Fibroblast of skin of abdomen (primary cell): ENCODE data around the gene DENND1A.
"Not testable (repeated sequence)": the region's sequence is repeated elsewhere in the genome, so short reads cannot be mapped to it uniquely, and the experiment has no call there.

Source experiments
- DNase-seq: peaks from one replicate; pipeline ENCODE4 v3.0.0-alpha.2; 2013

The DENND1A gene

DNA sequence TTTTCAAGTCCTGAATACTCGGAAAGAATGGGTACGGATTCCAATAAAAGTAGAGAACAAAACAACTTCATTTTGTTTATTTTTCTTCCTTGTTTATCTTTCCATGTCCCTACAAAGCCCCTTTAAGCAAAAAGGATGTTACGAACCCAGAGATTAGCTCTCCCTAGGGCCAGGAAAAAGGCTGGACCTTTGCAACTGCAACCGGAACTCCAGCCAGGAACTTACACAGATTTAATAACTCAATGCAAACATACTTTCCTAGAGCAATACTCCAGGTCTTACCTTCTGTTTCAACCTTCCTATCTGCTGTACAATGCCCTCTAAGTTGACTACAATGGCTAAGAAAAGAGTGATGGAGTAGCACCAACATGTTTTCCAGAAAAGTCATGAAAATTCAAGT, 7.0 kb downstream of the DENND1A start:
- no peak for DNase-seq

DNA sequence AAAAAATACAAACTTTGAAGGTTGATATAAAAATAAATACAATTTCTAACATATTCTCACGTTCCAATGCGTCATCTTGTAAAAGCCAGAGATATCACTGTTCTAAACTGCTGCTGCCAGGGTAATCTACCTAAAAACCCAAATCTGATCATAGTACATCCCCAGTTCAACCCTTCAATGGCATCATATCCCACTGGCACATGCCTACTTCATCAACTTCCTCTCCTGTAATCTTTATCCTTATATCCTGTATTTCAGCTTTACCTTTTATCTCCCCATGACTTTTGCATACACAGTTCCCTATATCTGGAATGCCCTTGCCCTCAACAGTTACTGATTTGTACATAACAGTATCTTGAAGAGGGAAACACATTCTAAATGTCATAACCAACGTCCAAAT, 7.5 kb downstream of the DENND1A start:
- no peak for DNase-seq

GRCh38 chr9:123914517-123915196, 15.3 kb downstream of the DENND1A start:
- no peak for DNase-seq

DNA sequence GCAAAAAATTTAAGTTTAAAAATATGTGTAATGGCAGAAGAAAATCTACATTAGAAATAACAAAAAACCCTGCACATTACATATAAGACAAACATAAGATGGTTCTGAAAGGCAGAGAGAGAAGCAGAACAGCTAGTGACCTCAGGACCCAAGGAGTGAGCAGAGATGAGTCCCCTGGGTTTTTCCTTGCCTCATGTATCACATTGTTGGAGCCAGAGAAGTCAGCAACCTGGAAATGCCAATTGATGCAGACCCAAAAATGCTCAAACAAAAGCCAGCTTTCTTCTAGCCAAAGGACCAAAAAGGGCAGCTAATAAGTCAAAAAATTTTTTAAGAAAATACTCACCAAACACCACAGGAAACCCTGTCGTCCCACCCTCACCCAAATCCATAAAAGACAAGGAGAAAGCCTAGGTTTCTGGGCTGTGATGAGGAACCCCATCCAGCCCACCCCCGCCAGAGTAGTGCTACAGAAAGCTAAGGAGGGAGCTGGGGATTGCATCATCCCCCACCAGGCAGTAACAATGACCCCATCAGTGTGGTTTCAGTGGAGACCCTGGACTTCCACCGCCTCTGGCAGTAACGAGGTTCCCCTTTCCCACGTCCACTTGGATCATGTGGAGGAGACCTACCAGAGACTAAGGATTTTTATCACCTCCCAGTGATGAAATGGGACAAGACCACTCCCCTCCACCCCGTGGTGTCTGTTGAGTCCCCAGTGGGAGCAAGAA, 17.6 kb downstream of the DENND1A start:
- no peak for DNase-seq

GRCh38 chr9:123911024-123911423, 18.9 kb downstream of the DENND1A start:
- DNase-seq = no peak

DNA sequence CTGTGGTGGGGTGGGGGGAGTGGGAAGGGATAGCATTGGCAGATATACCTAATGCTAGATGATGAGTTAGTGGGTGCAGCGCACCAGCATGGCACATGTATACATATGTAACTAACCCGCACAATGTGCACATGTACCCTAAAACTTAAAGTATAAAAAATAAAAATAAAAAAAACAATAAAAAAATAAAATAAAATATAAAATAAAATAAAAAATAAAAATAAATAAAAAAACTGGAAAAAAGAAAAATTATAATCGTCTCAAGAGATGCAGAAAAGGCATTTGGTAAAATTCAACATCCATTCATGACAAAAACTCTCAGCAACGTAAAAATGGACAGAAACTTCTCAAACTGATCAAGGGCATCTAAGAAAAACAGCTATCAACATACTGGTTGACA, 20.7 kb downstream of the DENND1A start:
- not testable (repeated sequence) for DNase-seq

- not testable (repeated sequence) for DNase-seq
Measured at GRCh38 chr9:123903550-123903949, 26.4 kb downstream of the DENND1A start.

DNA sequence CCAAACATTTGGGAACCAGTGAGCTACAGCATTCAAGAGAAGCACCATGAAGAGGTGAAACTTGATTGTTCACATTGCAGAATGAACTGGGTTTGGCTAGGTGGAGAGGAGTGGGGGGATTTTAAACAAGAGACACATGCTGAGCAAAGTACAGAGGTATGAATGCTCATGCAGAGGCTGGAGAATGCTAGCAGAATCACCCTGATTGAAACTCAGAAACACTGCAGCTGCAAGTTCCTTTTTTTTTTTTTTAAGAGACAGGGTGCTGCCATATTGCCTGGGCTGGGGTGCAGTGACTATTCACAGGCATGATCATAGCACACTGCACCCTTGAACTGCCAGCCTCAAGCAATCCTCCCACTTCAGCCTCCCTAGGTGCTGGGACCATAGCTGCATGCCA, 35.1 kb downstream of the DENND1A start:
- DNase-seq = no peak

DNA sequence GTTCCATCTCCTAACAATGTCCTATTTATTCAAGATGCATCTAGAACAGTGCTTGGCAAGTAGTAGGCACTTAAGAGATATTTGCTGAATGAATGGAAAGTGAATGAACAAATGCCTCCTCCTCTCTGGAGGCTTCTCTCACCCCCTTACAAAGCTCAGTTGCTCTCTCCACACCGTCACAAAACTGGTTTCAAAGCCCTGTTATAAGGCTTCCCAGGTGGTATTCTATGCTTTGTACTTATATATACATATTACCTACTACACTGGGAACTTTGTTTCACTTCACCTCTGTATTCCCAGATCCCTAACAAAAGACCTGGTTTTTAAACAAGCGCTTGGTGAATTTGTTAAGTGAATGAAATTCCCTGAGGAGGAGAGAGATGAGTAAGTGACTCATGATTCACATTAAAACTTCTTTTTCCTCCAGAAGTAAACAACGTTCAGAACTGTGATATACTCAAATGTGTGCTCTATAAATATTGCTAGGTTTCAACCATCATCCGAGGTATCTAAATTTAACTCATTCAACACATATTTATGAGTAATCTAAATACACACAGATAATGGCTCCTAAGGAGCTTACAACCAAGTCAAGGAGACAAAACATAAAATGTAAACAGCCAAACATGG, 36.0 kb downstream of the DENND1A start:
- DNase-seq = peak; percentile 14

- no peak for DNase-seq
Measured at GRCh38 chr9:123893115-123893514, 36.8 kb downstream of the DENND1A start.

DNA sequence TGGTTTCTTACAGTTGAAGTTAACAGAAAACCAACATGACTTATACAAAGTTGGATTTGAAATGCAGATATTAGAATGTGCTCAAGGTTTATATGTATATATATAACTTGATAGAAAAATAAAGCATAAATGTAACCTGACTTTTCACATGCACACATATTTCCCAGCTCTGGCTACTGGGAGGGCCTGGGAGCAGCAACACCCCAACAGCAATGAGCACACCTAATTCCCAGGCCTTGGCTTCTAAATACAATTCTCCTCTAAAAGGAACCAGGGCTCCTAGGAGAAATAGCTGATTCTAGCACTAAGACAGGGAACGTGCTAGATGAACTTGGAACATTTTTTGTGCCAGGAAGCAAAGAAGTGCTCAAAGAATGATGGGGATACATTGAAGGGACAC, 42.1 kb downstream of the DENND1A start:
- DNase-seq = no peak

- DNase-seq = not testable (repeated sequence)
Measured at GRCh38 chr9:123885834-123886233, 44.1 kb downstream of the DENND1A start.

DNA sequence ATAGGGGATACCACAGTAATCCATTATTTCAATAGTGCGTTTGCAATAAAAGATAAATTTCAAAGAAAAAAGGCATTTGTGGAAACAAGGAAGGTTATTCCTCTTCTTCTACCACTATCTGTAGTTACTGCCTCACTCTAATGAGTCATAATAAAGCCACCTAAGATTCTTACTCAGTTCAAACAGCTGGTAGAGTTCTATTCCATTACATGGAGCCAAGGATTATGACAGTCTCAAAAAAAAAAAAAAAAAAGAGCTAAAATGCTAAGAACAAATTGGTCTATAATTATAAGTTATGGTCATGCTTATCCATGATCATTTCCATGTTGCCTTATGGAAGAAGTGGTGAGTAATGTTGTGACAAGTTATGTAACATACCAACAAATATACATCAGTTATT, 46.3 kb downstream of the DENND1A start:
- DNase-seq = no peak

GRCh38 chr9:123881604-123882003, 48.3 kb downstream of the DENND1A start:
- no peak for DNase-seq

DNA sequence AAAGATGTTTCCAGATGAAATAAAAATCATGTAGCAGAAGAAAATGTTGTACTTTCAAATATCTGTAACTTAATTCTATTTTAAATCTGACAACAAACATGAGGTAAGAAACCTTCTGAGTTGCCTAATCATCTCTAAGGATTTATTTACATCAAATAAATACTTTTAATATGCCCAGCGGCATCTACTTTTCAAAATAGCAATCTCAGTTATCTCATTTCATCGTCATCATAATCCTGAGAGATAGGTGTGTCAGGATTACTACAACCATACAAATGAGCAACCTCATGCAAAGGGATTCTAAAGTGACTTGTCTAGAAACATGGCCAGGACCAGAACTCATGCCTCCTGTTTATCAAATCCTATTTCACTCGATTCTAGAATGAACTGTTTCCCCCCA, 49.5 kb downstream of the DENND1A start:
- DNase-seq = no peak

DNA sequence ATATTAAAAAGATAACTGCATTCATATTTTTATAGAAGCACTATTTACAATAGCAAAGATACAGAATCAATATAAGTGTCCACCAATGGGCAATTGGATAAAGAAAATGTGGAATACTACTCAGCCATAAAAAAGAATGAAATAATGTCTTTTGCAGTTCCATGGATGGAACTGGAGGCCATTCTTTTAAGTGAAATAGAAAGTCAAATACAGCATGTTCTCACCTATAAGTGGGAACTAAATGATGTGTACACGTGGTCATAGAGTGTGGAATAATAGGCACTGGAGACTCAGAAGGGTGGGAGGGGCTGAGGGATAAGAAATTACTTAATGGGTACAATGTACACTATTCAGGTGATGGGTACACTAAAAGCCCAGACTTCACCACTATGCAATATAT, 53.2 kb downstream of the DENND1A start:
- no peak for DNase-seq

- DNase-seq = no peak
Measured at GRCh38 chr9:123872710-123873109, 57.2 kb downstream of the DENND1A start.

- DNase-seq = no peak
Measured at GRCh38 chr9:123871781-123872180, 58.1 kb downstream of the DENND1A start.

DNA sequence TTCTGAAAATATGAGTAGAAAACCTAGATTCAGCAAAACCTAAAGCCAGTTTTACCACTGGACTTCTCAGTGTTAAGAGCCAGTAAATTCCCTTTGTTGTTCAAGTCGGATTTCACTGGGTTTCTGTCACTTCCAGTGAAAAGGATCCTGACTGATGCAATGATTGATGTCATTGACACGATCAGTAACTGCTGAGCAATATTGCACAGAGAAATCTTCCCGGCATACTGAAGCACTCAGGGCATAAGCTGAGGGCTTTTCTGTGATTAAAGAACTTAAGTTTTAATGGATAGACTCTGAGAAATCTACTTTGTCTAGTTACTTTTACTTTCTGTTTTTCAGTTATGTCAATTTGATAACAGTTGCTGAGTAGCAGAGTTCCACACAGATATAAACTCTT, 61.9 kb downstream of the DENND1A start:
- DNase-seq = no peak

- DNase-seq = no peak
Measured at GRCh38 chr9:123867034-123867433, 62.9 kb downstream of the DENND1A start.

DNA sequence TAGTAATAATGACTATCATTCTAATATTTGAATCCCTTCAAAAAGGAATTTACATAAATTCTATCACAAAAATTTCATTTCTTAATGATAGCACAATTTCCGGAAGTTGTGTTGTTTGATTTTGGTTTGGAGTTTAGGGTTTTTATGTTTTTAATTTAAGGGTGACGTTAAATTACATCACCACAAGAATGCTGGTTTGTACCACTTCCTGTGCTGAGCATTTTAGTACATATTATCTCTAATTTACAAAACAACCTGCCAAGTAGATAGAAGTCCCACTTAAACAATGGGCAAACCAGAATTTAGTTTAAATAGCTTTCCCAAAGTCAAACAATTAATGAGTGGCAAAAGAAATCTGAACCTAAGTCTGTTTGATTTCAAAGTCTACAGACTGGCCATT, 63.4 kb downstream of the DENND1A start:
- no peak for DNase-seq

- DNase-seq = no peak
Measured at GRCh38 chr9:123865226-123866000, 64.5 kb downstream of the DENND1A start.

- DNase-seq = no peak
Measured at GRCh38 chr9:123864251-123864650, 65.7 kb downstream of the DENND1A start.
